GM21390 (cell line): ENCODE measurements around the gene HOXC10.

ENCODE experiments used
- ATAC-seq: cut with Tn5 transposase; IDR thresholded peaks from one replicate; pipeline ENCODE4 v1.9.1; 2021; ENCODE audit not compliant: unreplicated experiment

HOXC10 gene

GRCh38 chr12:54039417-54040147 is 54.6 kb downstream of the HOXC10 start:
- ATAC-seq, result no peak
